NCI-H2171 (cell line): ENCODE results near the gene GHRH.

Experiments
- DNase-seq: peaks from one replicate; lab custom pipeline; 2025; lab: John Stamatoyannopoulos, UW

GHRH gene

GRCh38 chr20:37236462-37236861, 25.2 kb downstream of the GHRH start:
- DNase-seq = no peak

DNA sequence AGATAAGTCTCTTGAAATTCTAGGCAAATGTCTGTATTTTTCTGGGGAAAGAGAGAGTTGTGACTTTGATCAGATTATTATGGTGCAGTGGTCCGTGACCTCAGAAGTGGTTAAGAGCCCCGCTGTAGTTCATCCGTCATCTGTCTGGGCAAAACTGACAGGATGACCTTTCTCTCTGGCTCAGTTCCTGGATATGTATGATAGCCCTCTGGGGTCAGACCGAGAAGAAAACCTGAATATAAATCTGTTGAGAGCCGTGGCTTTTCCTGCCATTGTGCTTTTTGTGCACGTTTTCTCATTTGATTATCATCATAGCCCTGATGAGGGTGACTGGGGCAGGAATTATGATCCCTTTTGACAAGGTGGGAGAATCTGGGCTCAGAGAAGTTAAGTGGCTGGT, 26.5 kb downstream of the GHRH start:
- DNase-seq = no peak

DNA sequence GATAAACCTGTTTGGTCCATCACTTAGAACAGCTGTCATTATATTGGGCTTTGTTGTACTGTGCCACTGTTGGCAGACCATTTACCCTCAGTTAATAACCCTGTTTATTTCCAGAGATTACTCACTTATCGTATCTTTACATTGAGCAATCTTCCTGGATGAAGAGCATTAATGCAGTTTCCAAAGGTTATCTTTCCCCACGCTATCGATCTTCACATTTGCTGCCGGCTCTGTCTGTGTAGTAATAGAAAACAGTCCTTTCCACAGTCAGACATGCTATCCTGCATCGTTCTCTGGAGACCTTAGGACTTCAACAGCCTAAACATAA, 27.4 kb downstream of the GHRH start:
- no peak for DNase-seq

GRCh38 chr20:37233548-37234253, 27.9 kb downstream of the GHRH start:
- no peak for DNase-seq

- DNase-seq = no peak
Measured at GRCh38 chr20:37231947-37232630, 29.5 kb downstream of the GHRH start.

- DNase-seq = peak; percentile 29
Measured at GRCh38 chr20:37230200-37230599, 31.4 kb downstream of the GHRH start.

GRCh38 chr20:37229357-37229756, 32.3 kb downstream of the GHRH start:
- no peak for DNase-seq

DNA sequence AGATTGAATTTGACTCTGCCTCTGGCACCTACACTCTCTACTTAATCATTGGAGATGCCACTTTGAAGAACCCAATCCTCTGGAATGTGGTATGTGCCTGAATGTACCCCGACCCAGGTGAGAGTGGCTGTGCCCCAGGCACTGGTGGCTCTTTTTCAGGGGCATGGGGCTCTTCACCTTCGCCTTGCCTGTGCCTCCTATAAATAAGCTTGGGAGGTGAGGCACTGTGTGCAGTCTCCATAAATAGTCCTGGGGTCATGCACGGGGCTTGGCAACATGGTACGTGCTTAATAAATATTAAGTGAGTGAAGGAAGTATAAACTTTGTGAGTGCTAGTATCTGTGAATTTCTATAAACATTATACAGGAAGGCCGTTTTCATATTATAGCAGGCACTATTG, 33.0 kb downstream of the GHRH start:
- DNase-seq = no peak

- DNase-seq = no peak
Measured at GRCh38 chr20:37228082-37228481, 33.5 kb downstream of the GHRH start.

- no peak for DNase-seq
Measured at GRCh38 chr20:37226889-37227288, 34.7 kb downstream of the GHRH start.

GRCh38 chr20:37225146-37225545, 36.5 kb downstream of the GHRH start:
- DNase-seq = no peak

GRCh38 chr20:37223053-37223452, 38.6 kb downstream of the GHRH start:
- no peak for DNase-seq

DNA sequence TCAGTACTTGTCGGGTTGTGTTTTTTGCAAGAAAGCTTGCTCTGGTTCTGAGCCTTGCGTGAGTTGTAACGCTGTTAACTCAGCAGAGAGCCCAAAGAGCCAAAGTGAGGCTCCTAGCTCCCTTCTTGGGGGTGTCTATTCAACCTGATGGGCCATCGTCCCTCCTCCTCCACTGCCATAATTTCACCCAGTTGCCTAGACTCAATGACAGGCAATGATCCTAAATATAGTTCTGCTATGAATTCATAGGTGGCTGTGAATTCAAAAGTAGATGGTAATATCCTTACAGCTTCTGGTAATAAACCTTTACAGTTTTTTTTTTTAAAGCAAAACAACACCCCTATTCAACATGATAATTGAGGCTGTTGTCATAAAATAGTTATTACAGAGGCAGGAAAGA, 39.5 kb downstream of the GHRH start:
- no peak for DNase-seq

DNA sequence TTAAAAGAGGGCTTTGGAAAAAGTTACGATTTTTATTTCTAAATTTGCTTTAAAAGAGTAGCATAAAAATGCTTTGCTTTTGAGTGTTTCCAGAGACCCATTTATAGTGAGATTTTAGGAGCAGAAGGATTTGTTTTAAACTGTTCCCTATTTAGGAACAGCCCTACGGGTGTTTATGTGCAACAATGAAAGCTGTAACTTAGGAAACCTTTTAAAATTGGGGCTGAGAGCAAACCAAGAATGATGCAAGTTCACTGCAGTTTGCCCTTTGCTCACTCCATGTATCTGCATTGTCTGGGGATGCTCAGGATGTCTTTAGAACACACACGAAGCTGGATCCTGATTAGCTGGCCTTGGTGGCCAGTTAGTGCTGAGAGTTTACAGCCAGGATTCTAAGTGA, 40.9 kb downstream of the GHRH start:
- DNase-seq = no peak

DNA sequence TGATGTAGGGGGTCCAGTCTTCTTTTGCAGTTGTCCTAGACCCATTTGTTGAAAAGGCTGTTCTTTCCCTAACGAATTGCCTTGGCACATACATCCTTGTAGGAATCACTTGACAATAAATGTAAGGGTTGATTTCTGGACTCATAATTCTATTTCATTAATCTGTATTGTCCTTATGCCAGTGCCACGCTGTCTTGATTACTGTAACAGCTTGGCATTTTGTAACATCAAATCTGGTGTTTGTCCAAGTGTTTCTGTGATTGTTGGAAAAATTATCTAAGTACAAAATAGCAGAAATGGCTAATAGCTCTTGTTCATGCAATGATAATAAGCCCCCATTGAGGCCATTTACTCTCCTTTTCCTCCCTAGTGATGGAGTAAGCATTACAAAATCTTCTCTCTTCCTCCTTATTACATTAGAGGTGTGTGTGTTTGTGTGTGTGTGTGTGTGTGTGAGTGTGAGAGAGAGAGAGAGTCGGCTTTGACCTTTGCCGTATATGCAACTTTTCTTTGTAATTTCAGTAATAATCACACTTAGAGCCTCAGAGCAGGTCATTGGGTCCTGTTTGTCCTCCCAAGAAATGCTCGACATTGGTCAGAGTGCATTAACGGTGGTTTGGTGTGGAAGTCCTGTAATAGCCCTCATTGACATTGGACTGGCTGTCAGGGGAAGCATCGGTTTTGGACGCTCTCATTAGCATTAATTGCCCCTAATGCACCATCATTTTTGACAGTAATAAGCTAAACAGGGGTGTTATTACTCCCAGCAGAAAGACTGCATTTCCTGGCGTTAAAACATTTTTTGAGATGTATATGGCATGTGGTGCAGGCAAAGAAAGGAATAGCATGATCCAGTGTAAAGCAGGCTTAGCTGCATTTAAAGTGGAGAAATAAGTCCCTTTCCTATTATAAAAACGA, 41.6 kb downstream of the GHRH start:
- DNase-seq = no peak

DNA sequence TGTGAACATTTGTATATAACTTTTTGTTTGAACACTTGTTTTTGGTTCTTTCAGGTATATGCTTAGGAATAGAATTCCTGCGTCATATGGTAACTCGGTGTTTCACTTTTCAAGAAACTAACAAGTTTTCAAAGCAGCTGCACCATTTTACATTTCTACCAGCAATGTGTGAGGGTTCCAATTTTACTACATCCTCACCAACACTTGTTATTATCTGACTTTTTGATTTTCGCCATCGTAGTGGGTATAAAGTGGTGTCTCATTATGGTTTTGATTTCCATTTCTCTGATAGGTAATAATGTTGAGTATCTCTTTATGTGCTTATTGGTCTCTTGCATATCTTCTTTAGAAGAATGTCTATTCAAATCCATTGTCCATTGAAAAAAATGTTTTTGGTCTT, 42.6 kb downstream of the GHRH start:
- DNase-seq = no peak

- no peak for DNase-seq
Measured at GRCh38 chr20:37218441-37218840, 43.2 kb downstream of the GHRH start.

- DNase-seq = no peak
Measured at GRCh38 chr20:37209661-37210314, 51.8 kb downstream of the GHRH start.

DNA sequence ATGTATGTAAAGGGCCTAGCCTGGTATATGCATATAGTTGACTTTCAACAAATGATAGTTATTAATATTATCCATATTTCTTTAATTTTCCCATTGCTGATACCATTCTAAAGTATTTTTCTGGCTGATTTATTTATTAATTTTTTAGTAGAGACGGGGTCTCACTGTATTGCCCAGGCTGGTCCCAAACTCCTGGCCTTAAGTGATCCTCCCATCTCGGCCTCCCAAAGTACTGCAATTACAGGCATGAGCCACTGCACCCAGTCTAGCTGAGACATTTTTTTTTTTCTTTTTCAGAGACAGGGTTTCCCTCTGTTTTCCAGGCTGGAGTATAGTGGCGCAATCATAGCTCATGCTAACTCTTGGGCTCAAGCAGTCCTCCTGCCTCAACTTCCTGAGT, 52.4 kb downstream of the GHRH start:
- no peak for DNase-seq

- DNase-seq = no peak
Measured at GRCh38 chr20:37207171-37207570, 54.4 kb downstream of the GHRH start.

DNA sequence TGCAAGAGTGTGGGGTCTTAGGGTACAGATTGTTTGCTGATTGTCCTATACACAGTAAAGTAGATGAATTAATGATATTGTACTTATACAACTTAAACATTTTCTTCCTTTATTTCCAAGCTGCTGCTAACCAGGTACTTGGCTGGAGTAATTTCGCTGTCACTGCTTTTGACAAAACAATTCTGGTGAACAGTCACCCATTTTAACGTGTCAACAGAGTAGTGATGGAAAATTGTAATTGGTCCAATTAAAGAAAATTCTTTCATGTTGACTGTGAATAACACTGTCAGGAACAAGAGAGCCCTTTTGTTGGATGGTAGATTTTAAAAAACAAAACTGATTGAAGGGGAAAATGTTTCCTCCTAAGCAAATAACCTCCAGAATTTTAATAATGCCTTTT, 55.8 kb downstream of the GHRH start:
- DNase-seq = no peak

DNA sequence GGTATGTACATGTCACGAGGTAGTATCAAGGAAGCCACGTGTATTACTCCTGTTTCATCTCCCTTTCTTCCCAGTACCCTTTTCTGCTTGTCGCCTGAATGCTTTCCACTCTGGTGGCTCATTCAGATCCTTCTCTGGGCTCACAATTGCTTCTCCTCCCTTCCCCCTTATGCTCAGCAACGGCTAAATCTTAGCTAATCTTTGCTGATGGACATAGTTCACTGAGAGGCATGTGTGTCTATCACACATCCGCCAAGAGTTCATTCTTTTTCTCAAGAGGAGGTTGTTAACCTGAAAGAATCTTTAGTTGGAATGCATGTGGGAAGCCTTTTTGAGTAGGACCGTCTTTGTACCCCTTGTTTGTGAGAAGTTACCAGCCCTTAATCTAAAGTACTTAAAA, 56.5 kb downstream of the GHRH start:
- no peak for DNase-seq

- DNase-seq = no peak
Measured at GRCh38 chr20:37204056-37204455, 57.6 kb downstream of the GHRH start.
